Aorta (tissue), 5 donors: ENCODE results near the gene SDCCAG8. TPM values are rescaled to one million over a fixed set of nuclear protein-coding genes. Genes with fewer than 3 reads are reported as not detected.

Experiments used
- ATAC-seq: fragments of 200-7000 bp; cut with Tn5 transposase; one replicate; pipeline ENCODE4 v1.9.1; 2022; ENCODE audit warnings: moderate library complexity; ENCODE audit not compliant: low FRiP score
- DNase-seq, 2 donors: peaks; one replicate each; pipeline ENCODE4 v3.0.0-alpha.2; 2020
- H3K27ac ChIP-seq, 2 donors: one replicate each; pipeline ENCODE4 v1.5.1; 2013; ENCODE audit warnings: low read length in 2 of 2, mild to moderate bottlenecking in 2 of 2, moderate library complexity in 2 of 2, control low read depth in 1 of 2, inconsistent platforms in 1 of 2, low read depth in 1 of 2
- H3K27me3 ChIP-seq, 2 donors: one replicate each; pipeline ENCODE4 v1.6.1; 2013; ENCODE audit warnings: control low read depth in 1 of 2, low read length in 1 of 2, mild to moderate bottlenecking in 1 of 2, moderate library complexity in 1 of 2; ENCODE audit not compliant: insufficient read depth in 2 of 2, control insufficient read depth in 1 of 2
- H3K36me3 ChIP-seq, 2 donors: one replicate each; pipeline ENCODE4 v1.6.1; 2013; ENCODE audit warnings: control low read depth in 1 of 2, low read length in 1 of 2, mild to moderate bottlenecking in 1 of 2; ENCODE audit not compliant: insufficient read depth in 2 of 2, control insufficient read depth in 1 of 2
- H3K4me1 ChIP-seq, 2 donors: one replicate each; pipeline ENCODE4 v1.6.1; 2013; ENCODE audit warnings: low read length in 2 of 2, control low read depth in 1 of 2, mild to moderate bottlenecking in 1 of 2, moderate library complexity in 1 of 2; ENCODE audit not compliant: insufficient read depth in 2 of 2, control insufficient read depth in 1 of 2
- H3K4me3 ChIP-seq, 2 donors: one replicate each; pipeline ENCODE4 v1.5.1; 2013; ENCODE audit warnings: low read length in 2 of 2, control low read depth in 1 of 2, mild to moderate bottlenecking in 1 of 2
- H3K9me3 ChIP-seq: one replicate; pipeline ENCODE4 v1.6.1; 2013; ENCODE audit warnings: mild to moderate bottlenecking, low read length; ENCODE audit not compliant: control insufficient read depth
- WGBS, 2 donors: extraction: QIAGEN DNeasy Blood & Tissue Kit; methylation state at CpG; one replicate each; pipeline ENCODE4 v1.1.7; 2013; 5-methylcytosine and 5-hydroxymethylcytosine counted together
- intact Hi-C, 2 donors: fragments of 100-400 bp; cut with DNase I; formaldehyde crosslinking; loops; one replicate each; pipeline versions ENCODE4 v1.14.2 to v1.15.0; 2022
- polyA plus RNA-seq, 2 donors: library from polyadenylated mRNA; stranded (reverse); fragments of 200-250 nt; gene quantifications; one replicate each; pipeline ENCODE4 v1.2.3, GENCODE V29; 2013
- total RNA-seq, 2 donors: library from RNA; stranded (reverse); fragmentation: NEBNext Ultra II Directional; extraction: Animal tissue kit (Norgen Biotek cat#: 25700); gene quantifications; one replicate each; pipeline ENCODE4 v1.2.1, GENCODE V29; 2021
- donor health status: healthy with polysubstance abuse.
- donor health status: Bipolar disorder and iron deficiency.
- donor health status: DM: no; HTN: no; CAD: no.
- donor health status: DM: no; HTN: no; CAD: no.
- donor health status: DM: yes; HTN: yes; CAD: no.

SDCCAG8 gene
- total and polyA plus RNA-seq, 4 donors: 23.2 to 93.4 (median 32.1) TPM

GRCh38 chr1:243428084-243428483, 172.2 kb downstream of the SDCCAG8 start:
- no peak overlapping the region for H3K27ac ChIP-seq
- no peak overlapping the region for H3K4me3 ChIP-seq
- H3K9me3 ChIP-seq: no peaks in the 10 kb centered on the region
- WGBS, 2 donors: 93 to 94% methylated on average over 3 of the region's 3 CpGs
- ATAC-seq (no peak), DNase-seq (no peak)
- no peaks in the 10 kb centered on the region for H3K4me1 ChIP-seq
- H3K27me3 ChIP-seq: no peaks in the 10 kb centered on the region
- H3K36me3 ChIP-seq: no peaks in the 10 kb centered on the region
- intact Hi-C loops: no loop called here

- no peaks in the 10 kb centered on the region for H3K36me3 ChIP-seq
- WGBS, 2 donors: 89 to 92% methylated on average over 9 of the region's 9 CpGs
- peaks cover 0 to 3% of the 10 kb centered on the region in 2 donors for H3K4me1 ChIP-seq
- H3K27ac ChIP-seq: no peak overlapping the region
- DNase-seq: no peak
- intact Hi-C loops: no loop called here
- ATAC-seq: no peak
- no peak overlapping the region for H3K4me3 ChIP-seq
- H3K27me3 ChIP-seq: no peaks in the 10 kb centered on the region
- no peaks in the 10 kb centered on the region for H3K9me3 ChIP-seq
Measured at GRCh38 chr1:243428617-243429342, 172.9 kb downstream of the SDCCAG8 start.

GRCh38 chr1:243431591-243431990, 175.8 kb downstream of the SDCCAG8 start:
- Histone ChIP-seq H3K27ac (no peak overlapping the region), H3K27me3 (no peaks in the 10 kb centered on the region), H3K4me3 (no peak overlapping the region), H3K36me3 (no peaks in the 10 kb centered on the region), H3K4me1 (peaks cover 0 to 3% of the 10 kb centered on the region in 2 donors), H3K9me3 (no peaks in the 10 kb centered on the region)
- no peak for DNase-seq
- no peak for ATAC-seq
- WGBS, 2 donors: 87 to 97% methylated on average over 5 of the region's 5 CpGs
- intact Hi-C loops: no loop called here

GRCh38 chr1:243432136-243432535, 176.3 kb downstream of the SDCCAG8 start:
- no peak overlapping the region for H3K27ac ChIP-seq
- DNase-seq: no peak
- H3K36me3 ChIP-seq: no peaks in the 10 kb centered on the region
- H3K4me3 ChIP-seq: no peak overlapping the region
- no peaks in the 10 kb centered on the region for H3K9me3 ChIP-seq
- intact Hi-C loops: no loop called here
- WGBS, 2 donors: 75 to 97% methylated on average over 3 of the region's 3 CpGs
- peaks cover 0 to 3% of the 10 kb centered on the region in 2 donors for H3K4me1 ChIP-seq
- no peak for ATAC-seq
- no peaks in the 10 kb centered on the region for H3K27me3 ChIP-seq

GRCh38 chr1:243433737-243434370, 178.0 kb downstream of the SDCCAG8 start:
- DNase-seq: no peak
- H3K36me3 ChIP-seq: no peaks in the 10 kb centered on the region
- WGBS, 2 donors: 91 to 95% methylated on average over 8 of the region's 8 CpGs
- H3K4me3 ChIP-seq: no peak overlapping the region
- no peak overlapping the region for H3K27ac ChIP-seq
- H3K27me3 ChIP-seq: no peaks in the 10 kb centered on the region
- H3K4me1 ChIP-seq: peaks cover 0 to 3% of the 10 kb centered on the region in 2 donors
- intact Hi-C loops: no loop called here
- H3K9me3 ChIP-seq: no peaks in the 10 kb centered on the region
- ATAC-seq: no peak

- ATAC-seq (no peak), DNase-seq (no peak)
- H3K27me3 ChIP-seq: no peaks in the 10 kb centered on the region
- H3K36me3 ChIP-seq: no peaks in the 10 kb centered on the region
- H3K9me3 ChIP-seq: no peaks in the 10 kb centered on the region
- WGBS, 2 donors: 64 to 65% methylated on average over 2 of the region's 2 CpGs
- no peak overlapping the region for H3K4me3 ChIP-seq
- no peak overlapping the region for H3K27ac ChIP-seq
- H3K4me1 ChIP-seq: peaks cover 0 to 3% of the 10 kb centered on the region in 2 donors
- intact Hi-C loops: no loop called here
Measured at GRCh38 chr1:243434594-243434993, 178.8 kb downstream of the SDCCAG8 start.

GRCh38 chr1:243435836-243436235, 180.0 kb downstream of the SDCCAG8 start:
- Histone ChIP-seq H3K9me3 (no peaks in the 10 kb centered on the region), H3K36me3 (no peaks in the 10 kb centered on the region), H3K27me3 (no peaks in the 10 kb centered on the region), H3K27ac (no peak overlapping the region), H3K4me1 (peaks cover 0 to 3% of the 10 kb centered on the region in 2 donors), H3K4me3 (no peak overlapping the region)
- WGBS, 2 donors: 91 to 94% methylated on average over 3 of the region's 3 CpGs
- DNase-seq: no peak
- intact Hi-C loops: no loop called here
- ATAC-seq: no peak

GRCh38 chr1:243438146-243438545, 182.3 kb downstream of the SDCCAG8 start:
- no peak overlapping the region for H3K27ac ChIP-seq
- intact Hi-C loops: no loop called here
- ATAC-seq (no peak), DNase-seq (no peak)
- WGBS, 2 donors: 81 to 89% methylated on average over 3 of the region's 3 CpGs
- no peak overlapping the region for H3K4me3 ChIP-seq
- no peaks in the 10 kb centered on the region for H3K9me3 ChIP-seq
- no peaks in the 10 kb centered on the region for H3K27me3 ChIP-seq
- H3K4me1 ChIP-seq: peaks cover 0 to 3% of the 10 kb centered on the region in 2 donors
- peaks cover 0 to 1% of the 10 kb centered on the region in 2 donors for H3K36me3 ChIP-seq

- ATAC-seq: no peak
Measured at GRCh38 chr1:243438815-243439214, 183.0 kb downstream of the SDCCAG8 start.

More at GRCh38 chr1:243438815-243439214, 183.0 kb downstream of the SDCCAG8 start:
- Histone ChIP-seq H3K4me1 (no peaks in the 10 kb centered on the region), H3K4me3 (no peak overlapping the region), H3K27me3 (no peaks in the 10 kb centered on the region), H3K27ac (no peak overlapping the region), H3K9me3 (no peaks in the 10 kb centered on the region), H3K36me3 (peaks cover 0 to 1% of the 10 kb centered on the region in 2 donors)
- 91 to 94% methylated on average over 2 of the region's 2 CpGs for WGBS, 2 donors
- intact Hi-C loops: no loop called here
- DNase-seq: no peak
